ENCODE measurements around the gene PSMF1. TPM values are rescaled to one million over a fixed set of nuclear protein-coding genes. Genes with fewer than 3 reads are reported as not detected.

PSMF1 gene
- total and polyA plus RNA-seq, 9 donors = 33.4 to 163 (median 127) TPM

- no peak overlapping the region for H3K27ac ChIP-seq
- 75 to 81% (median 79%) methylated on average over 7 of the region's 7 CpGs for WGBS, 3 donors
- no peaks in the 10 kb centered on the region for H3K27me3 ChIP-seq
- no peaks in the 10 kb centered on the region for H3K4me1 ChIP-seq (ENCODE audit: insufficient read depth)
- H3K36me3 ChIP-seq = no peaks in the 10 kb centered on the region
- DNase-seq = no peak
- TF ChIP-seq CTCF (IDR thresholded peaks at IDR 0.05) (no peak), EP300 (IDR thresholded peaks at IDR 0.05) (no peak), POLR2A (IDR thresholded peaks at IDR 0.05) (no peak)
- no peaks in the 10 kb centered on the region for H3K9me3 ChIP-seq
- H3K4me3 ChIP-seq = no peak overlapping the region
- intact Hi-C loops (cut with DNase I) = no loop called here
These were observed 79.4 kb downstream of the PSMF1 start for GRCh38 chr20:1197801-1198200.

- no peak overlapping the region for H3K27ac ChIP-seq
- H3K27me3 ChIP-seq = no peaks in the 10 kb centered on the region
- H3K4me3 ChIP-seq = no peak overlapping the region
- H3K9me3 ChIP-seq = no peaks in the 10 kb centered on the region
- DNase-seq = no peak
- TF ChIP-seq EP300 (IDR thresholded peaks at IDR 0.05) (no peak), POLR2A (IDR thresholded peaks at IDR 0.05) (no peak), CTCF (IDR thresholded peaks at IDR 0.05) (no peak)
- H3K36me3 ChIP-seq = no peaks in the 10 kb centered on the region
- H3K4me1 ChIP-seq (ENCODE audit: insufficient read depth) = no peaks in the 10 kb centered on the region
- intact Hi-C loops (cut with DNase I) = no loop called here
- WGBS, 3 donors = 81 to 91% (median 88%) methylated on average over 5 of the region's 5 CpGs
These were observed 80.3 kb downstream of the PSMF1 start for GRCh38 chr20:1198751-1199150.

GRCh38 chr20:1199212-1199873 is 80.9 kb downstream of the PSMF1 start:
- WGBS, 3 donors = 70 to 82% (median 76%) methylated on average over 7 of the region's 7 CpGs
- TF ChIP-seq CTCF (IDR thresholded peaks at IDR 0.05) (no peak), EP300 (IDR thresholded peaks at IDR 0.05) (no peak), POLR2A (IDR thresholded peaks at IDR 0.05) (no peak)
- Histone ChIP-seq H3K27ac (no peak overlapping the region), H3K36me3 (no peaks in the 10 kb centered on the region), H3K9me3 (no peaks in the 10 kb centered on the region), H3K27me3 (no peaks in the 10 kb centered on the region), H3K4me3 (no peak overlapping the region), H3K4me1 (ENCODE audit: insufficient read depth) (no peaks in the 10 kb centered on the region)
- intact Hi-C loops (cut with DNase I) = no loop called here
- no peak for DNase-seq

- intact Hi-C loops (cut with DNase I) = loop anchor here in 1 of 4 donors (10.0 kb wide), 1 partner anchor 385 kb away; no protein-coding TSS in a partner anchor
- Histone ChIP-seq H3K9me3 (no peaks in the 10 kb centered on the region), H3K4me3 (no peak overlapping the region), H3K36me3 (no peaks in the 10 kb centered on the region), H3K27ac (no peak overlapping the region), H3K27me3 (no peaks in the 10 kb centered on the region), H3K4me1 (ENCODE audit: insufficient read depth) (no peaks in the 10 kb centered on the region)
- 90 to 100% (median 92%) methylated on average over 1 of the region's 1 CpG for WGBS, 3 donors
- no peak for TF ChIP-seq CTCF (IDR thresholded peaks at IDR 0.05)
- DNase-seq = no peak
These were observed 81.6 kb downstream of the PSMF1 start for GRCh38 chr20:1199964-1200363.

Data from ovary (tissue), 9 donors.